DND-41 (cell line): ENCODE measurements around the gene PIGZ.
A peak's percentile ranks its signal among the peaks of the same experiment; 100 is the strongest.

Source experiments
- ATAC-seq: fragments of 200-7000 bp; cut with Tn5 transposase; 3 replicates; pipeline ENCODE4 v1.9.1; 2021; ENCODE audit warnings: low read depth; ENCODE audit not compliant: insufficient read depth
- DNase-seq: peaks from one replicate; pipeline ENCODE4 v3.0.0-alpha.2; 2020
- H2AFZ ChIP-seq: 2 replicates; pipeline ENCODE4 v1.6.0; 2012; ENCODE audit warnings: low read depth, low read length
- H3K27ac ChIP-seq: 2 replicates; pipeline ENCODE4 v1.5.1; 2012; ENCODE audit warnings: low read length, inconsistent platforms
- H3K27me3 ChIP-seq: fragments of 200-600 bp; sonication (generic); 2 replicates; pipeline ENCODE4 v1.6.0; 2012; ENCODE audit warnings: low read length, mild to moderate bottlenecking, inconsistent platforms; ENCODE audit not compliant: insufficient read depth, poor library complexity
- H3K36me3 ChIP-seq: 2 replicates; pipeline ENCODE4 v1.5.1; 2012; ENCODE audit warnings: low read length, inconsistent platforms; ENCODE audit not compliant: insufficient read depth
- H3K4me1 ChIP-seq: 2 replicates; pipeline ENCODE4 v1.5.1; 2012; ENCODE audit warnings: mild to moderate bottlenecking, low read length; ENCODE audit not compliant: insufficient read depth
- H3K4me2 ChIP-seq: 2 replicates; pipeline ENCODE4 v1.6.0; 2012; ENCODE audit warnings: mild to moderate bottlenecking, moderate library complexity, low read length, inconsistent platforms; ENCODE audit not compliant: insufficient read depth
- H3K4me3 ChIP-seq, 2 experiments: fragments of 200-600 bp in 1 of 2; shearing (Covaris generic) in 1 of 2; 2 replicates each; pipeline ENCODE4 v1.5.1; 2012 to 2016; ENCODE audit warnings: inconsistent platforms in 2 of 2, low read length in 2 of 2, mild to moderate bottlenecking in 2 of 2, low read depth in 1 of 2, moderate library complexity in 1 of 2
- H3K79me2 ChIP-seq: 2 replicates; pipeline ENCODE4 v1.6.0; 2012; ENCODE audit warnings: low read length, inconsistent platforms; ENCODE audit not compliant: insufficient read depth
- H3K9ac ChIP-seq: 2 replicates; pipeline ENCODE4 v1.6.0; 2012; ENCODE audit warnings: low read depth, mild to moderate bottlenecking, inconsistent platforms, low read length, moderate library complexity
- H3K9me3 ChIP-seq: 2 replicates; pipeline ENCODE4 v1.5.1; 2012; ENCODE audit warnings: low read length, moderate library complexity, mild to moderate bottlenecking, inconsistent platforms; ENCODE audit not compliant: insufficient read depth, severe bottlenecking
- H4K20me1 ChIP-seq: 2 replicates; pipeline ENCODE4 v1.6.0; 2012; ENCODE audit warnings: low read length; ENCODE audit not compliant: insufficient read depth
- CTCF ChIP-seq: IDR thresholded peaks from 2 replicates; pipeline ENCODE4 v1.5.1; 2012; ENCODE audit warnings: borderline replicate concordance, low read length, moderate library complexity, mild to moderate bottlenecking; ENCODE audit not compliant: poor library complexity, severe bottlenecking; ENCODE audit errors: extremely low read depth
- EZH2 ChIP-seq: IDR thresholded peaks from 3 replicates; pipeline ENCODE4 v1.6.1; 2012; ENCODE audit warnings: borderline replicate concordance, low read depth, mild to moderate bottlenecking, moderate library complexity, low read length, inconsistent platforms; ENCODE audit not compliant: severe bottlenecking

PIGZ gene

GRCh38 chr3:196971094-196971698 lies 2.6 kb upstream of the PIGZ start:
- Histone ChIP-seq H3K9me3 (no peaks in the 10 kb centered on the region), H3K9ac (no peak overlapping the region), H3K27me3 (no peaks in the 10 kb centered on the region), H3K4me1 (peaks cover 27% of the 10 kb centered on the region), H3K27ac (no peak overlapping the region), H3K36me3 (peaks cover 12% of the 10 kb centered on the region; the same call in 1 of the 2 replicates), H3K4me3 (no peak overlapping the region), H3K79me2 (no peaks in the 10 kb centered on the region; the same call in 1 of the 2 replicates), H3K4me2 (no peak overlapping the region), H2AFZ (no peak overlapping the region), H4K20me1 (peaks cover 5% of the 10 kb centered on the region; the same call in 1 of the 2 replicates)
- TF ChIP-seq CTCF, result no peak
- TF ChIP-seq EZH2, result no peak
- DNase-seq (no peak), ATAC-seq (no peak)

GRCh38 chr3:196970547-196971093 lies 2.0 kb upstream of the PIGZ start:
- peak overlapping the region; percentile 90; the same call in 1 of the 2 replicates for H2AFZ ChIP-seq
- peak overlapping the region; percentile 86; the same call in 1 of the 2 replicates for H3K9ac ChIP-seq
- H3K36me3 ChIP-seq, result peaks cover 16% of the 10 kb centered on the region; the same call in 1 of the 2 replicates
- no peak for TF ChIP-seq EZH2
- TF ChIP-seq CTCF, result peak; percentile 2
- no peaks in the 10 kb centered on the region for H3K9me3 ChIP-seq
- H3K4me2 ChIP-seq, result peak overlapping the region; percentile 94; the same call in 1 of the 2 replicates
- peaks cover 27% of the 10 kb centered on the region for H3K4me1 ChIP-seq
- H3K79me2 ChIP-seq, result no peaks in the 10 kb centered on the region; the same call in 1 of the 2 replicates
- DNase-seq (no peak), ATAC-seq (no peak)
- no peak overlapping the region for H3K4me3 ChIP-seq
- no peak overlapping the region for H3K27ac ChIP-seq
- H3K27me3 ChIP-seq, result no peaks in the 10 kb centered on the region
- H4K20me1 ChIP-seq, result peaks cover 5% of the 10 kb centered on the region; the same call in 1 of the 2 replicates

- Histone ChIP-seq H2AFZ (peak overlapping the region; percentile 90), H4K20me1 (peaks cover 5% of the 10 kb centered on the region; the same call in 1 of the 2 replicates), H3K4me3 (peak overlapping the region; percentile 60 to 77; a peak in 3 of 4 replicates), H3K27ac (peak overlapping the region; percentile 55), H3K9ac (peak overlapping the region; percentile 86), H3K9me3 (no peaks in the 10 kb centered on the region), H3K4me1 (peaks cover 27% of the 10 kb centered on the region), H3K36me3 (peaks cover 17% of the 10 kb centered on the region; the same call in 1 of the 2 replicates), H3K27me3 (no peaks in the 10 kb centered on the region), H3K79me2 (no peaks in the 10 kb centered on the region; the same call in 1 of the 2 replicates), H3K4me2 (peak overlapping the region; percentile 94)
- peak; percentile 76 for ATAC-seq
- TF ChIP-seq CTCF (peak; percentile 84), EZH2 (peak; percentile 2)
- DNase-seq, result peak; percentile 72
These were observed 1.3 kb upstream of the PIGZ start for GRCh38 chr3:196969660-196970546.
